NCI-H69 (cell line): ENCODE measurements around the gene PYGO2.

Experiments
- DNase-seq: peaks from one replicate; lab custom pipeline; 2025; lab: John Stamatoyannopoulos, UW

The PYGO2 gene

DNA sequence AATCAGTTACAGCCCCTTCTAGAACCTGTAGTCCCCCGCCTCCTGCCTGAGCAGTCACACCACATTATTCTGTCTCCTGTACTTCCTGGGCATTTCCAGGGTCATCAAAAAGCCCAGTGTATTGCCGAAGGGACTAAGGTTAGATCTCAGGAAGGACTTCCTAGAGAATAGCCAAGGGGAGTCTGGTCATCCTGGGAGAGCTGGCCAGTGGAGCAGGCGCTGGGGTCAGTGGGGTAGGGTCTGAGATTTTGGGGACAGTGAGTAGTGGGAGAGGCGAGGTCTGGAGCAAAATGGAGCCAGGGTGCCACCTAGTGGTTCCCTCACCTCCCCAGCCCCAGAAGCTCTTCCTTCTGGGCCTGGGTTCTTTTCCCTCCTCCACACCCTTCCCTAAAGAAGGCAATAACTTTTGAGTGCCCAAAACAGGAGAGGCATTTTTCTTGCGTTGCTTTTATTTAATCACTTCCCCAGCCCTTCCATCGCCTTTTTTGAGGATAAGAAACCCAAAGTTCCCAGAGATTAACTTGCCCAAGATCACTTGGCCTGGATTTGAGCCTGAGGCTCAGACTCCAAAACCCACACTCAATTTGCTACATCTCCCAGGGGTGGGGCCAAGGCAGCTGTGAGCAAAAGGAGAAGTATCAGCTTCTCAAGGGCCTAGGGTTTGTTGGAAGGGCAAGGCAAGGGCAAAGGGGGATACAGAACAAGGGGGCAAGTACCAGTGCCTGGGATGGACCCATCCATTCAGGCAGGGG lies 17.8 kb downstream of the PYGO2 start:
- peak; percentile 59 for DNase-seq

DNA sequence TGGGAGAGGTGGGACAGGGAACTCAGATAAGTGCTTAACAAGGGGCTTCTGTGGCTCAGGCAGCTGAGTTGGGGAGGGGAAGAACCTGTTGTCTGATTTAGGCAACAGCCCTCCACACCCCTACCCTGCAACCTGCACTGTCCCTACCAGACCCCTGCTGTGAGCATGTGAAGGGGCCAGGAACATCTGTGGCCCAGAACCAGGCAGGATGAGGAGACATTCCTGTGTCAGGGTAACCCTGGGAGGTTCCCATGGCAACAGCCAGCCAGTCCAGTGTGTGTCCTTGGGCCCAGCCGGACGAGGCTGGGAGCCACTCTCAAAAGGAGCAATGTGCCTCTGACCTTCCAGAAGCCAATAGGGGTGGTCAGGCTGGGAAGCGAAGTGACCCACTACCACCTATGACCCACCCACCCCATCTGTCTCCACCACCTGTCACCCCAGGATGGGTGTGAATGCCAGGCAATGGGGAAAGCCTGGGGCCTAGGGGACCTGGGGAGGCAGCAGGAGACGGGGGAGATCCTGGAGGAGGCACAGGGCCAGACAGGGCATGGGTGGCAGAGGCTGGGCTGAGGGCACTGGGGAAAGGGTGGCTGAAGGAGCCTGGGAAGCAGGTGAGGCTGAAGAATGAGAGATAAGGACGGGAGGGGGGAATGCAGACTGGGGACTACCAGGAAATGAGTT lies 20.1 kb downstream of the PYGO2 start:
- DNase-seq: peak; percentile 21

DNA sequence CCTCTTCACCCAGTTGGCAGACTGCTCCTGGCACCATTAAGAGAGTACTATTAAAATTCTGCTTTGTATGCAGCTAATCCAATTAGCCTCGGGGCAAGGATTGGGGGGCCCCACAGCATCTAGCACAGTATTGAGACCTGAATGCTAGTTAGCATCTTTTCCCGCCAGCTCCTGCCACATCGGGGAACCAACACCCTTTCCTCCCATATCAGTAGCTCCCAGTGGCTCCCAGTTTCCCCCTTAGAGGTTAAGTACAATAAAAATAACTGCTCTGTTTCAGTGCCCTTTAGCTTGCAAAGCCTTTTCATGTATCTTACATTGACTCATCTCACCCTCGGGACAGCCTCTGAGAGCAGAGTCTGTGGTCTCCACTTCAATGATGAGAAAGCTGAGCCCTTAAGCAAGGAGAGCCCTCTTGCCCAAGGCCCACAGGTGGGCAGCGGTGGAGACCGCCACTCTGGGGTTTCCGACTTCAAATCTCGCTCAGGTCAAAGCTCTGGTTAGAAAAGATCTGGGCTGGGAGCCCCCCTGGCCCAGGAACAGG lies 20.9 kb downstream of the PYGO2 start:
- DNase-seq: no peak

DNA sequence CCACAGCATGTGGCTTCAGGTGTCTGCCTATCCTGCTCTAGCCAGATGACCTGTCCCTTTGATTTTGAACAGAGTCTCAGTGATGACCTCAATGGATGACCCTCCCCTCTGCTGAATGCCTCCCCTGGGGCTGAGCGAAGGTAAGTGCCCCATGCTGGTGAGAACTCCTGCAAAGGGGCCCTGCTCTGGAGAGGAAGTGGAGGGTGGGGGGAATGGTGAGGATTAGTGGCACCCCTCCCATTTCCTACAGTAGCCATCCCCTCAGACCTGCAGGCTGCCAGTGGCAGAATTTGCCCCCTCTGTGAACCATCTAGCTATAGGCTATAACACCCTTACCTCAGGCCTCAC lies 21.4 kb downstream of the PYGO2 start:
- DNase-seq: no peak

DNA sequence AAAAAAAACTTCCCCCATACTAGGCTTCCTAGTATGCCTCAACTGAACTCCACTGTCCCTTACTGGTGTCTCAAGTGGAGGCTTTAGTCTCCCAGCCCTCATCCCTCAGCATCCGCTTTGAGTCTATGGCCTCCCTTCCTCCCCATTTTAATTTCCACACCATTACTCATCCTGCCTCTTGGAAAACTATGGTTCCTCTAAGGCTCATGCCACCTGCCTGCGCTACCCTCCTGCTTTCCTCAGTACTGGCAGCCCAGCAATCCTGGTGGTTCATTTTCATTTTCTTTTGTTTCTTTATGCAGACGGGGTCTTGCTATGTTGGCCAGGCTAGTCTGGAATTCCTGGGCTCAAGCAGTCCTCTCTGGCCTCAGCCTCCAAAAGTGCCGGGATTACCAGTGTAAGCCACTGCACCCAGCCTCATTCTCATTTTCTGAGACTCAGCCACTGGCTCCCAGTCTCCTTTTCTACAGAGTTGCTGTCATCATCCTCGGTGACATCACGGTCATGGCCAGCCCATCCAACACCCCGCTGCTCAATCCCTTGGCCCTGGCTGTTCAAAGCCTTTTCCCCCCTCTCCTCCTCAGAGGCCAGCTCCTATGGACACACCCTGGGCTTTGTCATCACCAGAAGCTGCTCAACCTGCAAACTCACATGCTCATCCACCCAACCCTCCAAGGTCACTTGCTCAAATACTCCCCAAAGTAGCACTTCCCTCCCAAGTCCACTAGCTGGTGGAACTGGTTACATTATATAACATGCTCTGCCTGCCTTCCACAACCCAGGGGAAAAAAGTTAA lies 22.8 kb downstream of the PYGO2 start:
- no peak for DNase-seq

DNA sequence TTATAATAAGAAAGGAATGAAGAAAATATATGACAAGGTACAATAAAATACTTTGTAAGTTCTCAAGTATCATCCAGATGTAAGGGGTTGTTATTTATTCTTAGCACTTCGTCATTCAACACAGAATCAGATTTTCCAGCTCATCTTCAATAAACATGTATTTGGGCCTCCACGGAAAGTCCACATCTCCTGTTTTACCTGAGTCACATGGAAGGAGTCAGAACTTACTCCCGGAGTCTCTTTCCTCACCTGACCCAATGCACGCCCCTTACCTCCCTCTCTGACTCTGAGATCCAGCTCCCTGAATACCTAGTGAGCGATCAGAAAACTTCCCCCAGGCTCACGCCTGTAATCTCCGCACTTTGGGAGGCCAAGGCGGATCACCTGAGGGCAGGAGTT lies 23.6 kb downstream of the PYGO2 start:
- DNase-seq: no peak

DNA sequence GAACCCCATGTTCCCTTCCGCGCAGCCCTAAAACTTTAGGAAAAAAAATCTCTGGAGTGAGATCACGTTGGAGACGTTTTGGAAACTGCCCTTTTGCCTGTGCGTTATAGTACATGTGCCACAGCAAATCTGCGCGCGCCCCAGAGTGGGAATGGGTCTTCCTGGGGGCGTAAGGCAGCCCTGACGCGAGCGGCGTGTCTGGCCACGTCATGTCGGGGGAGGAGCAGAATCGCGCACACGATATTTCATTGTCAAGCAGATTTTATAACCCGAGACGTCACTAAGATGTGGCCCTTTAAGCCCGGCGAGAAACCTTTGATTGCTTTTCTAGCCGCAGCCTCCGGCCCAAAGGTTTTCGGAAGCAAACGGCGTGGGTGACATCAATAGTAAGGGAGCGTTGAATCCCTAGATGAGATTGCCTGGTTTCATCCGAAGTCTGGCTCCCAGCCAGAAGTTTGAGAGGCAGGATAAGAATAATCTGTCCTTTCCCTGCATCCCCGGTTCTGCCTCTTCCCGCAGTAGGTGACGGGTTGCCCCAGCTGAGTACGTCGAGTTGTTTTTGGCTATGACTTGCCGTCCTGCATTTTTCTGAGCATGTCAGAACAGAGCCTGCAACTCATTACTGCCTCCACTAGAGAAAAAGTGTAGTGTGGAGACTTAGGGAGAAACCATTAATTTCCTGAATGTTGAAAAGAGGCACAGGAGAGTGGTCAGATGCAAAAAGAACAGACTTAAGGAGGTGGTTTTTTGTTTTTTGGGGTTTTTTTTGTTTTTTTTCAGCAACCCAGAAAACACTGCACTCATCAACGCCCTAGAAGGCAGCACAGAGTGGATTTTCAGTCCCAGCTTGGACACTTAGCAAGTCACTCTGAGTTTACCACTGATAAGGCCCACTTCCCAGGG lies 24.2 kb downstream of the PYGO2 start:
- DNase-seq: peak; percentile 96

DNA sequence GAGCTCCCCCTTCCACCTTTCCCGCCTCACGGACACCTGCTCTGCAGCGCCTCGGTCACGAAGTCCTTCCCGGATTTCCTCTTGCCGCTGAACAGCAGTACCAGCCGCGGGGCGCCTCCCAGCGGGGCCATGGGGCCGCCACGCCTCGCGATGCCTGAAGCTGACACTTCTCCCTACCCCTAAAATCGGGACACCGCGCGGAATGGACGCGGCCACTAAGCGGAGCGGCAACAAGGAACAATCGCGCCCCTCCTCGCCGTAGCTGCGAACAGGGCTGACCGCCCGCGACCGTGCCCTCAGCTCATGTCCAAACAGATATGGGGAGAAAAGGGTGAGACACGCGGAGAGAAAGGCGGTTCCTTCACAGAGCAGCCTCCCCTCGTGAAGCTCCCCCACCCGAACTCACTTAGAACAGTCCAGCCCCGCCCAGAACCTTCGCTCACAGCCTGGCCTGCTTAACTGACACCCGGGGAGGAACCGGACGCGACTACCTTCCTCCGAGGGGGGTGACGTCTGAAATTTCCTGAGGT lies 25.0 kb downstream of the PYGO2 start, which contains the start of gene PMVK:
Gene PMVK (minus strand): TSS at position 165 of the 530 bp plus-strand sequence. CDS start 34 bp downstream, at position 131.
- peak; percentile 98 for DNase-seq

DNA sequence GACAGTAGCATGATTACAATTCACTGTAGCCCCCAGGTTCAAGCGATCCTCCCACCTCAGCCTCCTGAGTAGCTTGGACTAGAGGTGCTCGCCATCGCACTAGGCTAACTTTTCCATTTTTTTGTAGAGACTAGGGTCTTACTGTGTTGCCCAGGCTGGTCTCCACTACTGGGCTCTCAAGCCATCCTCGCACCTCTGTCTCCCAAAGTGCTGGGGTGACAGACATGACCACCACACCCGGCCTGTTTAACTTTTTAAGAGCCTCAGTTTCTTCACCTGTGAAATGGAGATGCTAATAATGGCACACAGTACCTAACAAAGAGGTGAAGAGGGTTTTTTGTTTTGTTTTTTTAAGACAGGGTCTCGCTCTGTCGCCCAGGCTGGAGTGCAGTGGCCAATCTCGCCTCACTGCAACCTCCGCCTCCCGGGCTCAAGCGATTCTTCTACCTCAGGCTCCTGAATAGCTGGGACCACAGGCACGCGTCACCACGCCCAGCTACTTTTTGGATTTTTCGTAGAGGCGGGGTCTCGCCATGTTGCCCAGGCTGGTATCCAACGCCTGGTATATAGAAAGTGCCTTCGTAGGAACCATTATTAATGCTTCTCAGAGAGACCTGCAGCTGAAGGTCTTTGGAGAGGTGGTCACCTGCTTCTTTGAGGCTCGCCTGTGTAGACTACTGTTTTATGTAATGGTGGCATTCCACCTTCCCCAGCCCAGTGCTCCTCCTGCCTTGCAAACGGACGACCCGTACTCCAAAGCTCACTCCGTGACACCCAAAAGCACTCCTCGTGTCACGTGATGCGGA lies 25.6 kb downstream of the PYGO2 start:
- no peak for DNase-seq

DNA sequence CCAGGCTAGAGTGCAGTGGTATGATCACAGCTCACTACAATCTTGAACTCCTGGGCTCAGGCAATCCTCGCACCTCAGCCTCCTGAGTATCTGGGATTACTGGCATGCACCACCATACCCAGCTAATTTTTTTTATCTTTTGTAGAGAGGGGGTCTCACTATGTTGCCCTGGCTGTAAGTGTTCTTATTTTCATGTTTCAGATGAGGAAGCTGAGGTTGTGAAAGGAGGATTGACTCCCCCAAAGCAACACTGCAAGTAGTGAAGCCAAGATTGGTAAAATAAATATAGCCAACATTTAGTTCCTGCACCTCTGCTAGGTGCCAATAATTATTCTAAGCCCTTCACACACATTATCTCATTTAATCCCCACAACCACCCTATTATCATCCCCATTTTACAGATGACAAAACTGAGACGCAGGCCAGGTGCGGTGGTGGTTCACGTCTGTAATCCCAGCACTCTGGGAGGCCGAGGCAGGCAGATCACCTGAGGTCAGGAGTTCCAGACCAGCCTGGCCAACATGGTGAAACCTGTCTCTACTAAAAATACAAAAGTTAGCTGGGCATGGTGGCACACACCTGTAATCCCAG lies 27.1 kb downstream of the PYGO2 start:
- no peak for DNase-seq

DNA sequence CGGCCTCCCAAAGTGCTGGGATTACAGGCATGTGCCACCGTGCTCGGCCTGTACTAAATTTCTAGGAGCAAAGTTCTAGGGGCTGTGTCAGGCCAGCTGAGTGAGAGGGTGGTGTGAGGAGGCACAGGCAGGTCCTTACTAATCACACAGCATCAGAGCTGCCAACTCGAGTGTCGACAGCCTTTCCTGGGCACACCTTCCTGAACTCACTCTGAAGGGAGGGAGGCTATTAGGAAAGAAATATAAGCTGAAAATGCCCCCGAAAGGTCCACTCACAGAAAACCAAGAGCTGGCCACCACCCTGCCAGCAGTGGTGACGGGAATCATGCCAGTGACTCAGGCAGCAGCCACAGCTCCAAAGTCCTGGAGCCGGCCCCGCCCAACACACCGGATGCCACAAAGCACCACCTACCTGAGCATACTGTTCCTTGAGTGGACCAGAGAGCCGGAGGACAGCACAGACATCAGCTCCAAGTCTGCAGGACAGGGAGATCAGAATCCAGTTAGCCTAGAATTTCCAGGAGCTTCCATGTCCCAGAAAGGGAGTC lies 29.6 kb downstream of the PYGO2 start:
- no peak for DNase-seq

DNA sequence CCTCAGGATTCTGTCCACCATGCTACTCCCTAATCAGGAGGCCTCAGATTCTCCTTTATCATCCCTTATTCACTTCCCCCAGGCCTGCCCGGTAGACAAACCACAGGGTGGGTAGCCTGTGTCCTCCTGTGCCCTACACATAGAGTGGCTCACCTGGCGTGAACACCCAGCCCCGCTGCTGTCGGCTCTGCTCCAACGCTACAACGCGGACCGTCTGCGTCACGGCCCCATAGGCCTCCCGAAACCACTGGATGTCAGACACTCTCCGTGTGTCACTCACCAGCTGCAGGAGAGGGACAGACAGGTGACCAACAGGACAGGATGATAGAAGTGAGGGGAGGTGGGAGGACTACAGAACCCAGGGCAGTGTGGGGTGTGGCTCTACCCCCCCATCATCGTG lies 35.4 kb downstream of the PYGO2 start:
- DNase-seq: no peak

DNA sequence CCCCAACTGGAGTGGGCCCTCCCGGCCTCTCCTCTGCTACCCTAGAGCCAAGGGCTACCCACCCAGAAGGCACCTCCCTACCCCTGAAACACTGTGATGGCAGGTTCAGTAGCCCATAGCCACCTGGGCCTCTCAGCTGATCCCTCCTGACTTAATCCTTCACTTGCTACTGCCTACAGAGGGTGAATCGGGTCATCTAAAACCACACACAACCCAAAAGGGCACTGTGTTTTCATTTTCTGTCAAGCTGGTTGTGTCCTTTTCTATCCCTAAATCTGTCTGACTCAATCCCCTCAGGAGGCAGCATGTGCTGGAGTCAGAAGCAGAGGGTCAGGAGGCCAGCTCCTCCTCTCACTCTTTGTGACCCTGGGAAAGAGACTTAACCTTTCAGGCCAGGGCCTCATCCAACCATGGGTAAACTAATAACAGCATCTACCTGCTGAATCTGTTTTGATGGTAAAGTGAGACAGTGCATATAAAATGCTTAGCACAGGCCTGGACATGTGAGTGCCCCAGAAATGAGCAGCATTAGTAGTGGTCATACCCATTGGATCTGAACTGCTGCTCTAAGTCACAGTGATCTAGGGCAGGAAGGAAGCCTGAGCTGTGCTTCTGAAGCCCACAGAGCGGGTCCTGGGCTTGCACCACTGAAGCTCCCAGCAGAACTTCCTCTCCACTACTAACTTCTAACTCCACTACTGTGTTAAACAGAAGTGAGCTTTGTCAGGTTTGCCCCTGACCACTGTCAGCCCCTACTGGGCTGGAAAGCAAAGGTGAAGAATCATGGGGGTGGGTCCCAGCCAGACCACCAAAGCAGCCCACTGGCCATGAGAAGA lies 36.0 kb downstream of the PYGO2 start:
- DNase-seq: no peak

DNA sequence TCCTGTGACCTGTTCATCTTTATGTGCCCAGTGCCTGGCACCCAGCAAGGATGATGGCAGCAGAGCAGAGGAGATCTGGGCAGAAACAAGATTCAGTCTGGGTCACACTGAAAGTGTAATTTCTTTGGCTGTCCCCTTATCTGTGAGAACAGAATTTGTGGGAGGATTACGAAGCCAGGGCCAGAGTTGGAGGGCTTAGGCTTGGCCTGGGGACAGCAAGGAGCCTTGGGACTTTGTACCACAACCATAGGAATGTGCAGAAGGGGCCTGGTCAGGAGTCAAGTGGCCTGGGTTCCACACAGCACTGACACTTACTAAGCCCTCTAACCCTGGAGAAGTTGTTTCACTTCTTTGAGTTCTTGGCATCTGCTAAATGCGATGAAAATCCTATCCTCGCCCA lies 37.9 kb downstream of the PYGO2 start:
- no peak for DNase-seq

DNA sequence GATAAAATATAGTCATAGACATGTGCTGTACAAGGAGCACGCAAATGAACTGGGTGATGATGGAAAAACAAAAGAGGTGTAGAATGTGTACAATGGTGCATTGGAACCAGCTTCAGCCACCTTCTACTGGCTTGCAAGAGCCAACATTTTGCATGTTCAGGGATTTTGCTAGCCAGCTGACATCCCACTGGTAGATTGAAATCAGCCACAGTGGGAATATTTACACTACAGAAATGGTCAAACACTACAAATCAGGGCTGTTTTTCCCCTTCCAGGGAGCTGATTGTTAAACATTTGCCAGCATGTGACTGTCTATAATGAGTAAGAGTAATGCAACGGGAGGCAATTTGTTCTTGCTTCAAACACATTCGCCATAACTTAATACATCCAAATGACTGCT lies 48.3 kb downstream of the PYGO2 start:
- peak; percentile 55 for DNase-seq

DNA sequence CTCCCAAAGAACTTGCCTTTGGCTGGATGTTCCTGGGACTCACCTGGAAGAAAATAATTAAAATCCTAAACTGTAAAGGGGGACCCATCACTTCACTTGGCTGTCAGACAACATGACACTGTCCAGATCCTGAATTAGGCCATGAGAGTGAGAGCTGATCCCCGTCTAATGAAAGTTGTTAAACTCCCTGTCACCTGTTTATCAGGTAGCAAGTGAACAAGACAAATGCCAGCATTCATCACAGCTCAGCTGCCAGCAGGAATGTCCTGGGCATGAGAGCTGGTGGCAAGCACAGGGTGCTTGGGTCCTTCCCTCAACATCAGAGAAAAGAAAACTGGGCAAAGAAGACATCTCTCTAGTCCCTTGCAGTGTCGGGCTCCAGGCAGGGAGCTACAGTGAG lies 48.8 kb downstream of the PYGO2 start:
- DNase-seq: no peak

DNA sequence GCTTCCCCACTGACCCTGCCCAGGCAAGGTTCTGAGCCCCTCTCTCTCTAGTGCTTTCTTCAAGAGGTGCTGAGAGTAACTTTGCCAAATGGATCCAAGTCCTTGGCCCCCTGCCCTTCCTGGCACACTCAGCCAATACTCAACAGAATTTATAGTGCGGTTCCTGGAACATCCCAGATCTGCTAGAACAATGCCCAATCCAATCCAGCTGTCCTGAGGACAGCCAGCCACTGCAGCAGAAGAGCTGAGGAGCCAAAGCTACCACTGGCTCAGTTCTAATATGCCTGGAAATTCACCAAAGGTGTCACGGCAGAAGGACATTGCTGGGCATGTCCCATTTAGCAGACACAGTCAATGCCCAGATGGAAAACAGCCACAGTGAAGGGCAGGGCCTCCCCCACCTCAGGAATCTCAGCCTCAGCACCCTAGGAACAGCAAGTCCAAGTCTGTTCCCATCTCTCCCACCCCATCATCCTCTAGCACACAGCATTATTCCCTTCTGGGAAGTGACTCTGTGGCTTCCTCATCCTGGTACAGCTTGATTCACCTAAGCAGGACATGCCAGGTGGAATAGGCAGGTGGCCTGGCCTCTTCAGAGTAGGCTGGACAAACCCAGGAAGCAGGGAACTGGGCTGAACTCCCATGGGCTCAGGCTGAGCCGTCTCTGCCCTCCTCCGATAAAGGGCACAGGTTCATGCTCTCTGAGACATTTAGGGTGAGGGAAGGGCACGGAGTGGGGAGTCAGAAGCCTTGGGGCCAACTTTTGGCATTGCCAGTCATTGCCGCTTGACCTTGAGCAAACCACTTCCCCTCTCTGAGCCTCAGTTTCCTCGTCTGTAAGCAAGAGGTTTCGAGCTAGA lies 49.7 kb downstream of the PYGO2 start:
- DNase-seq: no peak

DNA sequence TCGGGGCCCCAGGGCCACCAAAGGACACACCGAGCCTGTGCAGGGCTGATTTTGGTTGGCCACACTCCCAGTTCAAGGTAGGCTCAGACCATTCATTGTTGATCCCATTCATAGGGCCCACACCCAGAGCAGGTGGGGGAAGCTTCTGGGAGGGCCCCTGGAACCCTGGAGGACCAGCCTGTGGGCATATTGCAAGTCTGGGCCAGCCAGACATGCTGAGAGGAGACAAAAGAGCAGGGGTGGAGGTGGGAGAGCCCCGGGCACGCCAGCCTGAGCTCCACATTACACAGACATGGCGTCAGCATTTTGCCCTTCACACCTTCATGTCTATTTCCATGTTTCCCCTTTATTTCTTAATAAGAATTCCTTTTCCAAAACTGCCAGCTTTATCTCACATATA lies 50.7 kb downstream of the PYGO2 start:
- DNase-seq: peak; percentile 63
